Astrocyte of the cerebellum (primary cell): ENCODE data around the gene RET.

Experiments
- DNase-seq: peaks from one replicate; pipeline ENCODE4 v3.0.0-alpha.2; 2011; ENCODE audit warnings: low read depth
- H3K4me3 ChIP-seq: 2 replicates; pipeline ENCODE4 v1.5.1; 2011; ENCODE audit warnings: mild to moderate bottlenecking, low read depth, low read length, moderate library complexity
- in situ Hi-C: cut with HindIII; loops from 2 replicates; pipeline ENCODE4 v1.10.0; 2017; ENCODE audit warnings: low sequenced_read_pairs
- TF ChIP-seq, protein P1 (sequence below): IDR thresholded peaks from 2 replicates; pipeline ENCODE4 v1.5.1; 2012; ENCODE audit warnings: low read length, low read depth, moderate library complexity, mild to moderate bottlenecking; ENCODE audit errors: missing control alignments

The RET gene

DNA sequence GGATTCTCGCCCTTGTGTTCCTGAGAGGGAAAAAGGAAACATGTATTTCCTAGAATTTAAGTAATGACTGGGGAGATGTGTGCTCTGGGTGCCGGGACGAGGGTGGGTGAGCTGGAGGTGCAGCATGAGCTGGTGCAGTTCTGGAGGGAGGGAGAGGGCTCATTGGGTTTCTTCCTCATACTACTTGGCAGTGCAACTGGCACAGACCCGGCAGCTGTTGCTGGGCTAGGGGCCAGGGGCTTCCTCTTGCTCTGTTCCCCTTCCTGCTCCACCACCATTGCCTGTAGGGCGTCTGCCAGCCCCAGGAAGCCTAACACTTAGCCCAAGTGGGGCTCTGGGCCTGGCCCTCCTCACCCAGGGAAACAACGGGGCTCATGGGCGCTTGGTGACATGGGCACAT, 5.9 kb downstream of the RET start:
- no peak overlapping the region for H3K4me3 ChIP-seq
- no peak for DNase-seq
- in situ Hi-C loops: no loop called here
- TF ChIP-seq, protein P1, sequence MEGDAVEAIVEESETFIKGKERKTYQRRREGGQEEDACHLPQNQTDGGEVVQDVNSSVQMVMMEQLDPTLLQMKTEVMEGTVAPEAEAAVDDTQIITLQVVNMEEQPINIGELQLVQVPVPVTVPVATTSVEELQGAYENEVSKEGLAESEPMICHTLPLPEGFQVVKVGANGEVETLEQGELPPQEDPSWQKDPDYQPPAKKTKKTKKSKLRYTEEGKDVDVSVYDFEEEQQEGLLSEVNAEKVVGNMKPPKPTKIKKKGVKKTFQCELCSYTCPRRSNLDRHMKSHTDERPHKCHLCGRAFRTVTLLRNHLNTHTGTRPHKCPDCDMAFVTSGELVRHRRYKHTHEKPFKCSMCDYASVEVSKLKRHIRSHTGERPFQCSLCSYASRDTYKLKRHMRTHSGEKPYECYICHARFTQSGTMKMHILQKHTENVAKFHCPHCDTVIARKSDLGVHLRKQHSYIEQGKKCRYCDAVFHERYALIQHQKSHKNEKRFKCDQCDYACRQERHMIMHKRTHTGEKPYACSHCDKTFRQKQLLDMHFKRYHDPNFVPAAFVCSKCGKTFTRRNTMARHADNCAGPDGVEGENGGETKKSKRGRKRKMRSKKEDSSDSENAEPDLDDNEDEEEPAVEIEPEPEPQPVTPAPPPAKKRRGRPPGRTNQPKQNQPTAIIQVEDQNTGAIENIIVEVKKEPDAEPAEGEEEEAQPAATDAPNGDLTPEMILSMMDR: no peak

DNA sequence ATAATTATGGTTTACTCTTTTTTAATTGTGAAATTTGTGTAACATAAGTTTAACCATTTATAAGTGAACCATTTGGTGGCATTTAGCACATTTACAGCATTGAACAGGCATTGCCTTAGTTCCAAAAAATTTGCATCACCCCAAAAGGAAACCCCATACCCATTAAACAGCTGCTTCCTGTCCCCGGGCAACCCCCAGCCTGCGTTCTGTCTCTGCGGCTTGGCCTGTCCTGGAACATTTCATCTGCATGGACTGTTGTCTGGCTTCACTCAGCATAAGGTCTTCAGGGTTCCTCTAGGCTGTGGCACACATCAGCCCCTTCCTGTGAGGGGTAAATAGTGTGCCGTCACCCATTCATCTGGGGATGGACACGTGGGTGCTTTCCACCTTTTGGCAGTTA, 6.9 kb downstream of the RET start:
- TF ChIP-seq, protein P1: no peak
- in situ Hi-C loops: no loop called here
- no peak overlapping the region for H3K4me3 ChIP-seq
- no peak for DNase-seq

DNA sequence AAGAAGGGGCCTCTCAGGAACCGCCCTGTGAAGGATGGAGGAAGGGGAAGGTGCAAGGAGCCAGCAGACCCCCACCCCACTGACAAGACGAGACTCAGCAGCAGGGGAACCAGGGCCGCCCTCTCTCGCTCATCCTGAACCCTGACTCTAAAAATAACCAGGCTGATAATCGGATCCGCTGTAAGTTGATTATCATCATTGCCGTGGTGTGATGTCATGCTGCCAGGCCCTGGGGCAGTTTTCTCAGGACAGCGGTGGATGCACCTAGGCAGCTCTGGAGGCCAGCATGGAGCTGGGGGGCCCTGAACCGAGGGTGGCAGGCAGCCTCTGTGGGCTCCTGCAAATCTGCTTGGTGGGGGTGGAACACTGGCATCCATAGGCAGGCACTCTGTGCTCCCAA, 7.9 kb downstream of the RET start:
- H3K4me3 ChIP-seq: no peak overlapping the region
- in situ Hi-C loops: no loop called here
- DNase-seq: no peak
- TF ChIP-seq, protein P1: no peak

DNA sequence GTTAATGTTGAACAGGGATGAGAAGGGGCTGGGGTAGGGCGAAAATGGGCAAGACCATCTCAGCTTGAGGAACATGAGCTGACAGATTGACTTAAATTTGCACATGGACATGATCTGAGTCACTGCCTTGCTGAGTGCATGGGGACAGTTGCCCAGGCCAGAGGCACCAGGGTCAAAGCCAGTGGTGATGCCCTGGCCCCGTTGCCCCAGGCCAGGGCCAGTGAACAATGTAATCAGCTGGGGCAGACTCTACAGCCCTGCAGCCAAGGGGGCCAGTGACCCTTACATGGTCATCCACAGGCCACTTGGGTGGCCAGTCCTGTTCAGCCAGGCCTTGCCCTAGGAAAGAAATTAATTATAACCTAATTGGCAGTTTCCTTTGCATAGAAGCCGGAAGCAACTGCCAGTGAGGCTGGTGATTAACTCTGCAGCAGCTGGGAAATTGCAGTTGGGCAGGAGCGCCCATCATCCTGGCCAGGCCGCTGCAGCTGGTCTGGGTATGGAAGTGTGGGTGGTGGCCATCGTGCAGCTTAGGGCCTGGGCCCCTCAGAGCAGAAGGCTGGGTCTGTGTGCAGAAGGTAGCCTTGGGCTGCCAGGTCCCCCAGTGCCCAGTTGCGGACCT, 9.6 kb downstream of the RET start:
- in situ Hi-C loops: no loop called here
- DNase-seq: no peak
- no peak overlapping the region for H3K4me3 ChIP-seq
- TF ChIP-seq, protein P1: no peak

DNA sequence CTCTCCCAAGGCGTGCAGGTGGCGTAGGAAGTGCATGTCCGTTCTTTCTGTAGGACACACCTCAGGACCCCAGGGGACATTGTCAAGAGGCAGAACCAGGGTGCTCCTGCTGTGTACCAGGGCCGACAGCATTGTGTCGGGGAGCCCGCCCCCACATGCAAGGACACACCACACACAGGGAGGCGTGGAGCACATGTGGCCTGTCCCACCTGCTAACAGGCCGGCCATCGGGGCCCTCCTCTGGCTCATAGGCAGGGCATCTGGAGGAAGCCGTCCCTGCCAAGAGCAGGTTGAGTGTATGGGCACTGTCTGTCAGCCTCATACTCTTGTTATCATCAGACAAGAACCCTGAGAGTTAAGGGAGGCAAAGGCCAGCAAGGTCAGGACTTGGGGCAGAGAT, 12.7 kb downstream of the RET start:
- in situ Hi-C loops: no loop called here
- TF ChIP-seq, protein P1: no peak
- H3K4me3 ChIP-seq: no peak overlapping the region
- no peak for DNase-seq

DNA sequence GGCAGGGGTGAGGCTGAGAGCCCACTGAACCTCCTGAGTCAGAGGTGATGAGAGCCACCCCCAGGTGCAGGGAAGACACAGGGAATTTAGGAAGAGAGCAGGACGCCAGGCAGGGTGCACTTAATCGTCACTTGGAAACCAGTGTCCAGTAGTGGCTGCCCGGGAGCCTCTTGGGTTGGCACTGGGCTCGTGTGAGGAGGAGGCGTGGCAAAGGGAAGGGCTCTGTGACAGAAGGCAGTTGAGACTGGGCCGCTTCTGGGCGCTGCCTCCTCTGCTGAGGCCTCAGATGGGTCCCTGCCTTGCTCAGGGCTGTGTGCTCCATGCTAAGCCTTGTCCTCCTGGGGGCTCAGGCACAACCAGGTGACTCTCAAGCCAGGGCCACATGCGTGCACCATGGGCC, 13.3 kb downstream of the RET start:
- no peak for DNase-seq
- H3K4me3 ChIP-seq: no peak overlapping the region
- TF ChIP-seq, protein P1: no peak
- in situ Hi-C loops: no loop called here
